H9 (cell line): Measurements from ENCODE around the gene IL15. TPM values are rescaled to one million over a fixed set of nuclear protein-coding genes. Genes with fewer than 3 reads are reported as not detected.

ENCODE experiments used
- DNase-seq: peaks from one replicate; pipeline ENCODE4 v3.0.0-alpha.2; 2017
- H2AFZ ChIP-seq: one replicate; pipeline ENCODE4 v1.6.1; 2013; ENCODE audit warnings: mild to moderate bottlenecking, low read length, control low read depth, moderate library complexity
- H2AK5ac ChIP-seq: 2 replicates; pipeline ENCODE4 v1.6.1; 2013; ENCODE audit warnings: low read length, control low read depth, mixed read lengths; ENCODE audit not compliant: insufficient read length
- H2BK120ac ChIP-seq: one replicate; pipeline ENCODE4 v1.6.1; 2013; ENCODE audit warnings: low read depth, mild to moderate bottlenecking, low read length, control low read depth, inconsistent platforms; ENCODE audit not compliant: poor library complexity, severe bottlenecking
- H2BK12ac ChIP-seq: 2 replicates; pipeline ENCODE4 v1.6.1; 2013; ENCODE audit warnings: low read length, control low read depth, mixed read lengths, low read depth; ENCODE audit not compliant: insufficient read length
- H2BK15ac ChIP-seq: 2 replicates; pipeline ENCODE4 v1.6.1; 2013; ENCODE audit warnings: low read depth, low read length, control low read depth
- H2BK20ac ChIP-seq: one replicate; pipeline ENCODE4 v1.6.1; 2013; ENCODE audit warnings: low read depth, mild to moderate bottlenecking, low read length, control low read depth, inconsistent platforms; ENCODE audit not compliant: poor library complexity, severe bottlenecking
- H2BK5ac ChIP-seq: 2 replicates; pipeline ENCODE4 v1.6.1; 2013; ENCODE audit warnings: low read length, control low read depth, mixed read lengths; ENCODE audit not compliant: insufficient read length
- H3K14ac ChIP-seq: 2 replicates; pipeline ENCODE4 v1.6.1; 2013; ENCODE audit warnings: low read length, control low read depth; ENCODE audit not compliant: insufficient read depth
- H3K18ac ChIP-seq: 2 replicates; pipeline ENCODE4 v1.6.1; 2013; ENCODE audit warnings: low read depth, mild to moderate bottlenecking, mixed read lengths, low read length, control low read depth; ENCODE audit not compliant: insufficient read length
- H3K23ac ChIP-seq: 2 replicates; pipeline ENCODE4 v1.6.1; 2013; ENCODE audit warnings: low read length, control low read depth, mixed read lengths, low read depth; ENCODE audit not compliant: insufficient read length
- H3K23me2 ChIP-seq: 2 replicates; pipeline ENCODE4 v1.6.1; 2013; ENCODE audit warnings: low read depth, mild to moderate bottlenecking, mixed read lengths, low read length, control low read depth; ENCODE audit not compliant: insufficient read length, poor library complexity, severe bottlenecking
- H3K27ac ChIP-seq: 2 replicates; pipeline ENCODE4 v1.5.1; 2013; ENCODE audit warnings: low read length, control low read depth, mixed read lengths, low read depth; ENCODE audit not compliant: insufficient read length
- H3K27me3 ChIP-seq: 2 replicates; pipeline ENCODE4 v1.6.1; 2013; ENCODE audit warnings: low read length, control low read depth, inconsistent platforms; ENCODE audit not compliant: insufficient read depth
- H3K4ac ChIP-seq: 2 replicates; pipeline ENCODE4 v1.6.1; 2013; ENCODE audit warnings: low read depth, mild to moderate bottlenecking, control low read depth, inconsistent platforms, low read length, moderate library complexity
- H3K4me1 ChIP-seq: 2 replicates; pipeline ENCODE4 v1.6.1; 2013; ENCODE audit warnings: low read length, control low read depth, inconsistent platforms; ENCODE audit not compliant: insufficient read depth
- H3K4me2 ChIP-seq: 2 replicates; pipeline ENCODE4 v1.6.1; 2013; ENCODE audit warnings: low read length, control low read depth, mixed read lengths; ENCODE audit not compliant: insufficient read length, insufficient read depth
- H3K56ac ChIP-seq: 2 replicates; pipeline ENCODE4 v1.6.1; 2013; ENCODE audit warnings: low read depth, mild to moderate bottlenecking, mixed read lengths, low read length, control low read depth; ENCODE audit not compliant: insufficient read length
- H3K79me1 ChIP-seq: 2 replicates; pipeline ENCODE4 v1.6.1; 2013; ENCODE audit warnings: low read depth, mild to moderate bottlenecking, moderate library complexity, low read length, control low read depth, inconsistent platforms; ENCODE audit not compliant: insufficient read depth, poor library complexity, severe bottlenecking
- H3K79me2 ChIP-seq: 2 replicates; pipeline ENCODE4 v1.6.1; 2013; ENCODE audit warnings: low read length, control low read depth, inconsistent platforms; ENCODE audit not compliant: insufficient read depth
- H3K9ac ChIP-seq: 2 replicates; pipeline ENCODE4 v1.6.1; 2013; ENCODE audit warnings: low read length, control low read depth, mixed read lengths; ENCODE audit not compliant: insufficient read length; ENCODE audit errors: extremely low read depth
- H3K9me3 ChIP-seq: one replicate; pipeline ENCODE4 v1.6.1; 2013; ENCODE audit warnings: low read depth, low read length, inconsistent platforms; ENCODE audit not compliant: control insufficient read depth
- H3T11ph ChIP-seq: one replicate; pipeline ENCODE4 v1.6.1; 2013; ENCODE audit warnings: mild to moderate bottlenecking, low read length, control low read depth, inconsistent platforms
- H4K20me1 ChIP-seq: one replicate; pipeline ENCODE4 v1.6.1; 2013; ENCODE audit not compliant: control insufficient read depth, insufficient read length, insufficient read depth
- H4K5ac ChIP-seq: 2 replicates; pipeline ENCODE4 v1.6.1; 2013; ENCODE audit warnings: low read depth, mild to moderate bottlenecking, mixed read lengths, low read length, control low read depth; ENCODE audit not compliant: insufficient read length
- H4K8ac ChIP-seq: replicated peaks from 2 replicates; pipeline ENCODE4 v1.6.1; 2013; ENCODE audit warnings: low read length, control low read depth, mixed read lengths, low read depth; ENCODE audit not compliant: insufficient read length
- H4K91ac ChIP-seq: 2 replicates; pipeline ENCODE4 v1.6.1; 2013; ENCODE audit warnings: low read depth, mild to moderate bottlenecking, moderate library complexity, mixed read lengths, low read length, control low read depth; ENCODE audit not compliant: insufficient read length
- H3K27ac Mint-ChIP-seq, 3 experiments: 2 replicates in 2 of 3; 3 replicates in 1 of 3; pipeline ENCODE4 v1.8.0; 2020 to 2021; ENCODE audit warnings: mixed read lengths in 3 of 3, mild to moderate bottlenecking in 1 of 3, moderate library complexity in 1 of 3
- H3K27me3 Mint-ChIP-seq: 2 replicates; pipeline ENCODE4 v1.8.0; 2021; ENCODE audit warnings: low read depth, mild to moderate bottlenecking, moderate library complexity, mixed read lengths
- H3K36me3 Mint-ChIP-seq, 3 experiments: 2 replicates in 2 of 3; 3 replicates in 1 of 3; pipeline ENCODE4 v1.8.0; 2020 to 2021; ENCODE audit warnings: low read depth in 3 of 3, mixed read lengths in 3 of 3; ENCODE audit not compliant: insufficient read depth in 1 of 3
- H3K4me1 Mint-ChIP-seq, 2 experiments: 2 replicates each; pipeline ENCODE4 v1.8.0; 2020; ENCODE audit warnings: mixed read lengths in 2 of 2
- H3K4me3 Mint-ChIP-seq, 2 experiments: 2 replicates in 1 of 2; 3 replicates in 1 of 2; pipeline ENCODE4 v1.8.0; 2020 to 2021; ENCODE audit warnings: mild to moderate bottlenecking in 2 of 2, mixed read lengths in 2 of 2, moderate library complexity in 1 of 2
- H3K9me3 Mint-ChIP-seq, 2 experiments: 2 replicates in 1 of 2; 3 replicates in 1 of 2; pipeline ENCODE4 v1.8.0; 2020; ENCODE audit warnings: mild to moderate bottlenecking in 2 of 2, mixed read lengths in 2 of 2, moderate library complexity in 1 of 2
- CTCF ChIP-seq: fragments of 200-600 bp; sonication (generic); conservative IDR thresholded peaks from 3 replicates; pipeline ENCODE4 v1.8.0; 2021; ENCODE audit warnings: antibody characterized with exemption, mild to moderate bottlenecking
- total RNA-seq: library from RNA; stranded (reverse); gene quantifications from 2 replicates; pipeline ENCODE4 v1.2.1, GENCODE V29; 2021

Gene IL15
- total RNA-seq, 1 experiment from 2014 or later: 0.61 TPM

- no peak overlapping the region for H3K27ac Mint-ChIP-seq
- Histone ChIP-seq H4K8ac (no peak overlapping the region), H4K5ac (no peak overlapping the region), H3K23ac (no peak overlapping the region), H3K23me2 (no peaks in the 10 kb centered on the region), H3K79me1 (no peaks in the 10 kb centered on the region), H3K9me3 (no peaks in the 10 kb centered on the region), H3K27ac (no peak overlapping the region), H2AFZ (no peak overlapping the region), H3K79me2 (no peaks in the 10 kb centered on the region), H2BK120ac (no peak overlapping the region), H2BK5ac (no peak overlapping the region), H3K56ac (no peak overlapping the region), H3K18ac (no peak overlapping the region), H2BK12ac (no peak overlapping the region), H3K4ac (no peak overlapping the region), H3T11ph (no peak overlapping the region), H2BK20ac (no peak overlapping the region), H3K4me2 (no peak overlapping the region), H3K9ac (no peak overlapping the region), H4K20me1 (no peaks in the 10 kb centered on the region), H2AK5ac (no peak overlapping the region), H3K4me1 (no peaks in the 10 kb centered on the region), H3K14ac (no peak overlapping the region), H3K27me3 (no peaks in the 10 kb centered on the region), H4K91ac (no peak overlapping the region), H2BK15ac (no peak overlapping the region)
- no peaks in the 10 kb centered on the region for H3K27me3 Mint-ChIP-seq
- no peak overlapping the region for H3K4me3 Mint-ChIP-seq
- no peaks in the 10 kb centered on the region for H3K4me1 Mint-ChIP-seq
- H3K36me3 Mint-ChIP-seq: peaks cover 0 to 11% (median 0%) of the 10 kb centered on the region in 3 experiments; a peak in 1 of 7 replicates
- TF ChIP-seq CTCF: no peak
- no peak for DNase-seq
- peaks cover 8 to 10% of the 10 kb centered on the region in 2 experiments; a peak in 3 of 5 replicates for H3K9me3 Mint-ChIP-seq
These were observed 84.8 kb downstream of the IL15 start for GRCh38 chr4:141721174-141721573.
